Diencephalon (tissue), 1 donor: ENCODE results near the gene LYG1. TPM values are rescaled to one million over a fixed set of nuclear protein-coding genes. Genes with fewer than 3 reads are reported as not detected.

ENCODE experiments used
- total RNA-seq: library from RNA; depleted of rRNA; stranded (reverse); fragments of >200 nt; gene quantifications from one replicate; pipeline ENCODE4 v1.2.3, GENCODE V29; 2014

Gene LYG1
- total RNA-seq: 0.46 TPM

DNA sequence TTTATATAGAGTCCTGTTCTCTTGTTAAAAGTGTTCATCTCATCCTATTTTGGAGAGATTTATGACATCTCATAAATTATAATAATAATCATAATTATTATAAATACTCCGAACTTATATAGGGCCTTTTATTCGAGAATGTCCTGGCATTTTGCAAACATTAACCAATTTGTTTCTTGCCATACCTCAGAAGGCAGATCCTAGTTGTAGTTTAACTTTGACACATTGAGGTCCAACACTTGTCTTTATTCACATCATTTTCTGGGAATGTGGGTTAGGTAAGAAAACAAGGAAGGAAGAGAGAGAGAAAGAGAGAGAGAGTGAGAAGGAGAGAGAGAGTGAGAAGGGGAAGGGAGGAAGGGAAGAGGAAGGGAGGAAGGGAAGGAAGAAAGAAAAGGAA, at the start of gene LYG1:
TSS of gene LYG1 (minus strand) at position 101 of the 400 bp plus-strand sequence. CDS start 5,527 bp downstream, outside the sequence.

GRCh38 chr2:99337113-99338028, 36.4 kb upstream of the LYG1 start, which contains the start of gene EIF5B:
Gene EIF5B (plus strand): TSS chr2:99337389. CDS start chr2:99337555, 166 bp downstream.

DNA sequence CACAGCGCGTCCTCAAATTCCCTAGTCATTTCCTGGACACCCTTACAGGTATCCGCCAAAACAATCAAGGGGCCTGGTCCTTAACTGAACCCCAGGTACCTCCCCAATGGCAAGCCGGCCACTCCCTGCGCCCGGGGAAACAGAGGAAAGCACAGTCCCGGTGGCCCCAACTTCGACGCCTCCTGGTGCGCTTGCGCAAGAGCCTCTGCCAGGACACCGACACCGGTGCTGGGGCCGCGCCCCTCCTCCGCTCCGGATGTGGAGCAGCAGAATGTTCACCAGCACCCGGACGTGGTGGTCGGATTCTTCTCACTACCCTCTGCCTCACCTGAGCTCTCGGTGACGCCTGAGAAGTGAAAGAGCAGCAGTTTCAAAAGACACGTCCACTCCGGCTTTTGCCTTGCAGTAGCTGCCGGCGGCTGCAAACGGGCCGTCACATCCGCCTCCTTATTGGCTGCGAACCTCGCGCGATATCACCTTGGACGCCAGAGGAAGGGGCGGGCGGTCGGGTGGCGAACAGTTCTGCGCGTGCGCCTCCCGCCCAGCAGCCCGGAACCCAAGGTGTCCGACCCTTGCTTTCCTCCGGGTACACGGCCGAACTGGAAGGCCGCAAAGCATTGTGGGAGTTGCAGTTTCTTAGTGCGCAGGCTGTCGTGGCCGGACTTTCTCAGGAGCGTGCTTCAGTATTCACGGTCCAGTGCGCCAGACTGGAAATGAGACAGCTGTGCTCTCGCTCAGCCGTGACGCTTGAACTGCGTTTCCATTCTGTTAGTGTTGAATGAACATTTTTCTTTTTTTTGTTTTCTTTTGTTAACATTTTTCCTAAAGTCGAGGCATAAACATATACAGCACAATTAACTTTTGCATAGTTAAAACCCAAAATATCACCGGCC, 35.2 kb upstream of the LYG1 start, which contains the start of gene TXNDC9:
TSS of gene TXNDC9 (minus strand) at position 423 of the 893 bp plus-strand sequence. CDS start 3,123 bp downstream, outside the sequence.

GRCh38 chr2:99255491-99256318, 45.3 kb downstream of the LYG1 start, which contains the start of gene LYG2:
Gene LYG2 (minus strand): TSS chr2:99255666. CDS start chr2:99254260, 1,406 bp downstream.

Other genes starting within 250 kb of the LYG1 start
- gene C2orf15, start 159.5 kb downstream of the LYG1 start, total RNA-seq: 17.5 TPM
- gene TSGA10, start 146.3 kb downstream of the LYG1 start, total RNA-seq: 26.5 TPM
- 6.7 TPM for gene LIPT1, start 146.2 kb downstream of the LYG1 start, total RNA-seq
- gene MITD1, start 120.1 kb downstream of the LYG1 start, total RNA-seq: 23.1 TPM
- 64.6 TPM for gene MRPL30, start 120.0 kb downstream of the LYG1 start, total RNA-seq
- not detected for gene LYG2, start 45.5 kb downstream of the LYG1 start, total RNA-seq
- gene TXNDC9, start 35.1 kb upstream of the LYG1 start, total RNA-seq: 56.1 TPM
- gene EIF5B, start 36.2 kb upstream of the LYG1 start, total RNA-seq: 18.7 TPM
- gene REV1, start 188.8 kb upstream of the LYG1 start, total RNA-seq: 76.6 TPM